T47D (cell line): Measurements from ENCODE around the gene FKBP11.

Experiments
- DNase-seq, 2 experiments: peaks; one replicate each; pipeline versions ENCODE4 v3.0.0 to v3.0.0-alpha.2; 2011 to 2012; ENCODE audit warnings: low read depth in 1 of 2, low spot score in 1 of 2
- JUND ChIP-seq: IDR thresholded peaks from 2 replicates; pipeline ENCODE4 v1.6.1; 2012; ENCODE audit warnings: low read depth
- in situ Hi-C: cut with HindIII; loops from 2 replicates; pipeline ENCODE4 v1.10.0; 2016; ENCODE audit warnings: low sequenced_read_pairs, low pct_unique_long_range_greater_than_20kb

FKBP11 gene

DNA sequence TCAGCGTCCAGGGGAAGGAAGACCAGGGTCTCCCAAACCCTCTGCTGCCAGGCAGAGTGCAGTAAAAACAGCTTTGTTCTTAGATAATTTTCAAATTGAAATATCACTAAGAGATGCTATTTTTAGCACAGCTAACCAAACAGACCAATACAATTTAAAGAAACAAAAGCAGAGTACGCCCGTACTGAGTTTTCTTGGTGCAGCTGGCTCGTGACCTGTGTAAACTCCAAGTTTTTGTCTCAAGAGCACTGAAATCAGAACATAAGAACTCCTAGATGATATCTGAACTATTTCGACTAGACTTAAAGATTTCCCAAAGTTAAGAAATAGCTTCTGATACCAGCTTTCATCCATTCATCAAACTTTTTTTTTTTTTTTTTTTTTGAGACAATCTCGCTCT lies 21.7 kb upstream of the FKBP11 start:
- DNase-seq: no peak
- TF ChIP-seq JUND: no peak
- in situ Hi-C loops: no loop called here

DNA sequence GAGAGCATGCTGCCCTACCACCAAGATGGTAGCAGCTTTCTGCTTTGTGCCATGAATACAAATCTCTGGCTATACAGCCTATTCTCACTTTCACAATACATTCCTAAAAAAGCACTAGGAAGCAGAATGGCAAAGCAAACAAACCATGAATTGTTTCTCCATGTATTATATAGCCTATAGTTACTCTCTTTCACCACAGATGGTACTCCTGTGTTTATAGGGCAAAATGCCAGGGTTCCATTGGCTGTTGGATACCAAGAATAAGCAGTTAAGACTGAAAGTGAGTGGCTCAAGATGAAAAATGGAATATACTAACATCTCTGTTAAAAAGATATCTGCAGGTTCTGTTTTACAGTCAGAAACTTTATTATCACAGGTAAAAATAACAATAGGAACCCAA lies 20.9 kb upstream of the FKBP11 start:
- DNase-seq: no peak
- in situ Hi-C loops: no loop called here

DNA sequence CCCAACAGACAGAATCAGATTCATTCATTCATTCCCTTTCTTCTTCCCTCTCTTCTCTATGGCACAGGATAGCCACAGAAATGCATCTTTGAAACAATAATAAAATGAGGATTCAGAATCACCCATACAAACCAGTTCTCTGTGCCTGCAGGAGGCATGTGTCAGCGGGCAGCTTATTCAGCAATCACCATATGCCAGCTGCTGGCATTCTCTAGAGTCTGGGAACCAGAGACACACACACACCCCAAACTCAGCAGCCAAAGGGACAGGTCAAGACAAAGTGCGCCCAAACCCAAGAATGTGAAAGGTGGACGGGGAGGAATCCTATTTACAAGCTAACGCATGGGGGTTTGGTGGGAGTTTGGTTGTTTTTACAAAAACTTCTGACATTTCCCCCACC lies 17.9 kb upstream of the FKBP11 start:
- no peak for TF ChIP-seq JUND
- DNase-seq: no peak
- in situ Hi-C loops: no loop called here

More for the DNA sequence above, 20.9 kb upstream of the FKBP11 start:
- TF ChIP-seq JUND: no peak

DNA sequence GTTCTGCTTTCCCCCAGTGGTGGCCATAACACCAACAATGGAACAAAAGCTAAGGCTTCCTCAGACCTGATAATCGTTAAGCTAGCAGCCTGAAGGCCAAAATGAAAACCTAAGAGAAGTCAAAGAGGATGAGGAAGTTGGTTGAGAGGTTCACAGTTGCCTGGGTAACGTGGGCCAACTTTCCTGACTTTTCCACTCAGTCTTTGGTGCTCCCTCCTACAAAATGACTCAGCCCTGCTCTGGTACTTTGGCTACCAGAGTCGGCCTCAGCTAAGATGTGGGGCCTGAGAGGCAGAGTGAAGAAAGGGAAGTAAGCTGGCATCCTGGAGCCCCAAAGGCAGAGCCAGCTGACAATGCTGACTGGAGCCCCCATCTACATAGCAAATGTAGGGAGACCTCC lies 14.9 kb upstream of the FKBP11 start:
- no peak for DNase-seq
- TF ChIP-seq JUND: no peak
- in situ Hi-C loops: no loop called here

DNA sequence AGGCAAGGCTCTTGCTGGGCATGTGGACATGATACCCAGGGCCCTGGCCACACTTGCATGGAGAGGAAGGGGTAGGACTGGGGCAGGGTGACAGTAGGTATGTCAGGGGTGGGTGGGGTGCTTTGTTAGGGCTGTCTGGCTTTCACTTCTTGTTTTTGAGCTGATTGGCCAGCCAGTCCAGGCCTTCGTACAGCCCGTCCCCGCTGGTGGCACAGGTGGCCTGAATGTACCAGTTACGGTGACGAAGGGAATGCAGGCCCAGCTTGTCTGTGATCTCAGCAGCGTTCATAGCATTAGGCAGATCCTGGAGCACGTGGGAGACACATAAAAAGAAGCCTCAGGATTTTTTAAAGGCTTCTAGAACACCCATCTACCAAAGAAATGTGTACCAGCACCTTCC lies 13.5 kb upstream of the FKBP11 start:
- in situ Hi-C loops: no loop called here
- no peak for DNase-seq
- TF ChIP-seq JUND: no peak

DNA sequence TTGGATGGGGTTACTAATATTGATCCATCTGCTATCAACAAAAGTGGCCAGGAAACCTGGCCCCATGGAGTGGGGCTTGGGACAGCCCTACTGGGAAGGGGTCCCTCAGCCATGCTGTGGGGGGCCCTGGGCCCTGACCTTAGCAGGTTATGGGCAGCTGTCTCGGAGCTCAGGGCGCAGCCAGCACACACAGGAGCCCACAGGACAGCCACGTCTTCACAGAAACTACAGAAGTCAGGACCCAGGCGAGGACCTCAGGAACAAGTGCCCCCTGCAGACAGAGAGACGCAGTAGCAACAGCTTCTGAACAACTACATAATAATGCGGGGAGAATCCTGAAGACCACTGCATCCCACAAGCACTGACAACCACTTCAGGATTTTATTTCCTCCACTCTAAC lies 11.9 kb upstream of the FKBP11 start:
- in situ Hi-C loops: no loop called here
- no peak for DNase-seq
- no peak for TF ChIP-seq JUND

DNA sequence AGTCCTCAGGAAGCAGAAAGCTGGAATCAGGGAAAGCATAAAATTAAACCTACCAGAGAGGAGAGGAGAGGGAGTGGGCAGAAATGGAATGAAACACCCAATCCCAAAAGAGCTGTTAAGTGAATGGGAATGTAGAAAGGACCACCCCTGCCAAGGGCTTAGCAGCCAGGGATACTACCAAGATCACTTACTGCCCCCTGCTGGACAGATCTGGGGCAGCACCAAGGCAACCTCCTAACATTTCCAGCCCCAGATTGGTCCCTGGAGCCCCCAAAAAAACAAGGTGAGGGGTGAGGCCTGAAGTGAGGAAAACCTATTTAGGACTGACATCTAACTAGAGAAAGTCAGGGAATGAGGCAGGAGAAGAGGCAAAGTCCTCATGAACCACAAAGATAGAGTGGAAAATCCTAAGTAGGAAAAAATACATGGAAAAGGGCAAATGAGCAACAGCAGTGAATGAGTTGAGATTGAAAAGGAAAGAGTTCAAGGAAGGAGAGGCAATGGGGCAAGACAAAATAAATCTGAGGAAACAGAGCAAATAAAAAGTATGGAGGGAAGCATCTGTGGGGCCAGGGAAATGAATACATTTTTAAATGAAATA lies 11.2 kb upstream of the FKBP11 start:
- in situ Hi-C loops: no loop called here
- TF ChIP-seq JUND: no peak
- peak; percentile 68 to 82 for DNase-seq

DNA sequence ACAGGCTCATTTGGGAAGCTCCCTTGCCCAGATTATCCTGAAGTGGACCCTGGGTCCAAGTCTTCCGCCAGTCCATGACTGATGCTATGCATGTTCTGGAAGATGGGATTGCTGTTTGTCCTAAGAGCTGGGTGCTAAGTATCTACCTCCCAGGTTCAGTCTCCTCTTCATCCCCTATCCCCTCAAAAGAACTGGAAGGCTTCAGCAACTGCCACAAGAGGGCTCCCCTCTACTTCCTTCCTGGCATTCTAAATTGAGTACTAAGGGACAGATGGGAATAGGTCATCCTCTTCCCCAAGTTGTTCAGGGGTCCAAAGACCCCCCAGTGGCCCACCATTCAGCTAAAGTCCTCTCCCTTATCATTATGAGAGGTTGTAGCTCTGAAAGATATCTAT lies 9.0 kb upstream of the FKBP11 start:
- TF ChIP-seq JUND: no peak
- peak; percentile 42 to 52 for DNase-seq
- in situ Hi-C loops: no loop called here

DNA sequence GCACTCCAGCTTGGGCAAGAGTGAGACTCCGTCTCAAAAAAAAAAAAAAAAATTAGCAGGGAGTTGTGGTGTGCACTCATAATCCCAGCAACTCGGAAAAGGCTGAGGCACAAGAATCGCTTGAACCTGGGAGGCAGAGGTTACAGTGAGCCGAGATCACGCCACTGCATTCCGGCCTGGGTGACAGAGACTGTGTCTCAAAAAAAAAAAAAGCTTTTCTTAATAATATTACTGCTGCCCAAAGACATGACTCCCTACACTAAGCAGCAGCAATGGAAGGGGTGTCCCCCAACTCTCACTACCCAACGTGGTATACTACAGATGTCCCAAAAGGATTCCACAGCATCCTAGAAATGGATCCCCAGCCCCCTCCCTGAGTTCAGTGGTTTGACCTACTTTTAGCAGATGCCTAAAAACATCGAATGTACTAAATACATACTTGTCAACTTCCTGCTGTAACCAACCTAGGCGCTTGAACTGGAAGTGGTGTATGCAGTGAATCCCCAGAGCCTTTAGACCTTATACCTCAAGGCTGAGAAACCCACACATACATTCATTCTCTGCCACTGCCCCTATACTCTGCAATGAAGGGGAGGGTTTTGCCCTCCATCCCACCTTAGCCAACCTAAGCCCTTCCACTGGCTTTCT lies 8.5 kb upstream of the FKBP11 start:
- TF ChIP-seq JUND: no peak
- in situ Hi-C loops: no loop called here

DNA sequence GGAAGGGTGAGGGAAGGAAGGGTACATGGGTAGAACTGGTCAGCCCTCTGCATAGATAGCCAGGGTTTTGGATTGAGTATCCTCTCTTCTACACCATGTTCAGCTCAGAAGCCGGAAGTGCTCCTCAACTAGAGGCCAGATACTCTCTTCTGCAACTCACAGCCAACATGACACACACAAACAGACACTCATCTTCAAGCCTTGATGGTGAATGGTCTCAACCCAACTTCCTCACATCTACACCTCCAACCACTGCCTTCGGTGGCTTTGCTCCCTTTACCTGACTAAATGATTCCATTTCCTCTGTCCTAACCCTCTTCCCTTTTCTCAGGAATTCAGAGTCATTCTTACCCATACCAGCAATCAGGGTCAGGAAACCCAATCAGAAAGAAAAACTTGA lies 7.6 kb upstream of the FKBP11 start:
- DNase-seq: no peak
- in situ Hi-C loops: no loop called here
- no peak for TF ChIP-seq JUND

More for the DNA sequence above, 8.5 kb upstream of the FKBP11 start:
- no peak for DNase-seq

DNA sequence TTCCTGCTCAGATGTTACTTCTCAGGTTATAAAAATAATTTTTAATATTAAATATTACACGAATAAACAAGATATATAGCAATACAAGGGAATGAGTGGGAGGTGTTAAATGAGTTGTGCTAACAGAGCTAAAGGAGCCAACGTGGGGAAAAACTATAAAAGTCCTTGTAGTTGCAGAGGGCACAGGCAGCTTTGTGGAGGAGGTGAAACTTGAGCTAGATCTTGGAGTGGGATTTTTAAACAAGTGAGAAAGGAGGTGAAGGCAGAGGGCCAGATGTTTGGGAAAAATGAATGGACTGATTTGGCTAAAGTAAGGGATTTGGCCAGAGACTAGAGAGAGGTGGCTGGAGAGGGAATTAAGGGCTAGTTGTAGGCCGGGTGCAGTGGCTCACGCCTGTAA lies 5.2 kb upstream of the FKBP11 start:
- no peak for DNase-seq
- in situ Hi-C loops: no loop called here
- no peak for TF ChIP-seq JUND

DNA sequence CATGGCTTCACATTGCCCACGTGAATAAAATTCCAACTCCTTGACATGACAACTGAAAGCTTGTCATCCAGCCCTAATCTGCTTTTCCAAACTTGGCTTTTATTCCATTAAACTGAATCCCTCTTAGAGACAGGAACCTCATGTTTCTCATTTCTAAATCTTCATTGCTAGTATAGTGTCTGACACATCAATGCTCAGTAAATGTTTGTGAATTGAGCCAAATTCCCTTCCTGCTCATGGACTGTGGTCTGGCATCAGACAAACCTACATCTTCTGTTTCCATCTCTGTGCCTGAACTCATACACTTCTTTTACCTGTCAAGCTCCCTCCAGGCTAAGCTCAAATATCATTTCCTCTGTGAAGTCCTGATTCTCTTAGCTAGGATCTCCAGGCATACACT lies 4.3 kb upstream of the FKBP11 start:
- TF ChIP-seq JUND: no peak
- in situ Hi-C loops: no loop called here
- DNase-seq: no peak

DNA sequence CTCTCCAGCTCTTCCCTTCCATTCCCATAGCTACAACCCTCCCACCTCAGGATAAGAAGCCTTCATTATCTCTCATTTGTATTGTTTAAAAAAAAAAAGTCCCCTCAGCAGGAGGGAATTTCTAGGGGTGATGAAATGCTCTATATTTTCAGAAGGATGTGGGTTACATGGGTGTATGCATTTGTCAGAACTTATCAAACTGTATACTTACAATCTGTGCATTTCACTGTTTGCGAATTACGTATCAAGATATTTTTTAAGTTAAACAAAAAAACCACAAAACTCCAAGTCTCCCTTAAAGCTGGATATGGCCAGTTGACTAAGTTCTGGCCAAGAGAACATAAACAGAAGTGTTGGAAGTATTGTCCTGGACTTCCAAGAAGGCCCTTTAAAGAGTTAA lies 2.0 kb upstream of the FKBP11 start:
- in situ Hi-C loops: no loop called here
- TF ChIP-seq JUND: no peak

More for the DNA sequence above, 2.0 kb upstream of the FKBP11 start:
- no peak for DNase-seq
